GF-D8 (cell line): Measurements from ENCODE around the gene GPBP1L1.
A peak's percentile ranks its signal among the peaks of the same experiment; 100 is the strongest.
"Not testable (repeated sequence)": the region's sequence is repeated elsewhere in the genome, so short reads cannot be mapped to it uniquely, and the experiment has no call there.

Source experiments
- DNase-seq: peaks from one replicate; lab custom pipeline; 2025; lab: John Stamatoyannopoulos, UW

The GPBP1L1 gene

GRCh38 chr1:45686288-45687013, at the start of gene GPBP1L1:
Gene GPBP1L1, minus strand, starts transcription at chr1:45686533. Its CDS starts 27,446 bp downstream, at chr1:45659087.
- DNase-seq, result peak; percentile 89

- no peak for DNase-seq
Measured at GRCh38 chr1:45730780-45731319, 44.5 kb upstream of the GPBP1L1 start.

- DNase-seq, result peak; percentile 39
Measured at GRCh38 chr1:45730075-45730779, 43.9 kb upstream of the GPBP1L1 start.

- DNase-seq, result not testable (repeated sequence)
Measured at GRCh38 chr1:45726007-45726406, 39.7 kb upstream of the GPBP1L1 start.

GRCh38 chr1:45723248-45723930, 37.1 kb upstream of the GPBP1L1 start:
- DNase-seq, result no peak

GRCh38 chr1:45722809-45723208, 36.5 kb upstream of the GPBP1L1 start:
- peak; percentile 36 for DNase-seq

- no peak for DNase-seq
Measured at GRCh38 chr1:45721207-45721606, 34.9 kb upstream of the GPBP1L1 start.

- no peak for DNase-seq
Measured at GRCh38 chr1:45718289-45718688, 32.0 kb upstream of the GPBP1L1 start.

GRCh38 chr1:45717386-45717785, 31.1 kb upstream of the GPBP1L1 start:
- not testable (repeated sequence) for DNase-seq

GRCh38 chr1:45716700-45717099, 30.4 kb upstream of the GPBP1L1 start:
- no peak for DNase-seq

GRCh38 chr1:45713711-45714110, 27.4 kb upstream of the GPBP1L1 start:
- no peak for DNase-seq

GRCh38 chr1:45704637-45705036, 18.3 kb upstream of the GPBP1L1 start:
- DNase-seq, result no peak

GRCh38 chr1:45694823-45695222, 8.5 kb upstream of the GPBP1L1 start:
- no peak for DNase-seq

- DNase-seq, result not testable (repeated sequence)
Measured at GRCh38 chr1:45693811-45694210, 7.5 kb upstream of the GPBP1L1 start.

GRCh38 chr1:45687754-45688740, 1.7 kb upstream of the GPBP1L1 start, which contains the start of gene TMEM69:
Gene TMEM69, plus strand, starts transcription at chr1:45688181. Its CDS starts 2,888 bp downstream, at chr1:45691069.
- peak; percentile 69 for DNase-seq

- peak; percentile 98 for DNase-seq
Measured at GRCh38 chr1:45687014-45687753, 851 bp upstream of the GPBP1L1 start.

- no peak for DNase-seq
Measured at GRCh38 chr1:45686015-45686287, 382 bp downstream of the GPBP1L1 start.

- no peak for DNase-seq
Measured at GRCh38 chr1:45685308-45686014, 872 bp downstream of the GPBP1L1 start.

GRCh38 chr1:45684402-45684801, 1.9 kb downstream of the GPBP1L1 start:
- DNase-seq, result no peak

GRCh38 chr1:45682942-45683341, 3.4 kb downstream of the GPBP1L1 start:
- DNase-seq, result no peak
